NCI-H146 treated with DMSO at 0.1 percent for 48 hours (cell line): Measurements from ENCODE around the gene CASKIN1.
"Not testable (repeated sequence)": the region's sequence is repeated elsewhere in the genome, so short reads cannot be mapped to it uniquely, and the experiment has no call there.

Experiments used
- DNase-seq: peaks from one replicate; lab custom pipeline; 2025; ENCODE audit not compliant: unreplicated experiment; lab: John Stamatoyannopoulos, UW

Gene CASKIN1

GRCh38 chr16:2211923-2212347, 15.5 kb upstream of the CASKIN1 start:
- DNase-seq, result no peak

DNA sequence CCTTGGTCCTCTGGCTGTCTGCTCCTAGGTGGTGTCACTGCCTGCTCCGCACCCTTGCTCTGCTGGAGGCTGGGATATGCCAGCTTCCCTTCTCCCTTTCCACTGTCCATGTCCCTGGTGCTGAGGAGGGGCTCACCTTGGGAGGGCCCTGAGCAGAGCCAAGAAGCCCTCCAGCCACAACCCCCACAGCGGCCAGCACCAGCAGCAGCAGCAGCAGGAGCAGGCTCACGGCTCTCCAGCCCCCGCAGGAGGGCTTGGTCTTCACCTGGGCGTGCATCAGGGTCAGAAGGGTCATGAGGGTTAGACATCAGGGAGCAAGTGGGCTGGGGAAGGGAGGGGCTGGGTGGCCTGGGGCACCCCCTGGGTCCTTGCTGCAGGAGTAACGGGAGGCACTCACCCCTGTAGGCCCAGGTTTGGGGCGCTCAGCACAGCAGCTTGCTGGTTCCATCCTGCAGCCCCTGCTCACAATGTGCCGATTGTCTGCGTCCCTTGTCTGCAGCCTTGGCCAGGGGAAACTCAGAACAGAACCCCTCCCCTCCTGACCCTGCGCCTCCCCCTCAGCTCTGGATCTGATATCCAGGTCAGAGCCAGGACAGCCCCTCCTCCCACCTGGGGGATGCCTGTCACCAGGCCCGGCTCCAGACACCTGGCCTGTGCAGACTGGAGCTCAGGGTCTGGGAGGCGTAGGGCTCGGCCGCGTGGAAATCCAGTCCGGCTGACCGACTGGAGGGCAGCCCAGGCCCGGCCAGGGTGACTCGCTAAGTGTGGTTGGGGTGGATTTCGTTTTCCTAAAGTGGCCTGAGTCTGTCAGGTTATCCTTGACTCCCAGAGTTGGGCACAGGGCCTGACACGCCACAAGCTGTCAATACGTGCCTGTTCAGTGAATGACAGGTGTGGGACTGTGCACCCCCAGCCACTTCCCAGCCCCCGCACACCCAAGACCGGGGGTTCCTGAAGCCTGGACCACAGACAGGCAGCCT, 14.3 kb upstream of the CASKIN1 start, which contains the start of gene BRICD5:
TSS of gene BRICD5 (minus strand) at position 478 of the 980 bp plus-strand sequence. CDS start at position 448, 30 bp downstream.
- no peak for DNase-seq

DNA sequence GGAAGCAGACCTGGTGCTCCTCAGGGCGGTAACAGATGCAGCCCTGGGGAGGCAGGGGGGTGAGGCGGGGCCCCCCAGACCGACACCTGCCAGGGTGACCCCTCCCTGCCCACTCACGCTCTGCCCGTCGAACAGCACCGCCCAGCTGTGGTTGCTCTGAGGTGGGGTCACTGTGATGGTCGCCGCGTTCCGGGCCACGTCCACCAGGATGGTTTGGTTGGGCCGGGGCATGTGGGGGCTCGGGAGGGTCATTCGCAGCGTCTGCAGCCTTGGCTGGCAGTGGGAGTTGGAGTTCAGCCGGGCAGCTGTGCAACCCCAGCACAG, 13.6 kb upstream of the CASKIN1 start:
- no peak for DNase-seq

- DNase-seq, result no peak
These were observed 13.0 kb upstream of the CASKIN1 start for GRCh38 chr16:2209258-2210008.

DNA sequence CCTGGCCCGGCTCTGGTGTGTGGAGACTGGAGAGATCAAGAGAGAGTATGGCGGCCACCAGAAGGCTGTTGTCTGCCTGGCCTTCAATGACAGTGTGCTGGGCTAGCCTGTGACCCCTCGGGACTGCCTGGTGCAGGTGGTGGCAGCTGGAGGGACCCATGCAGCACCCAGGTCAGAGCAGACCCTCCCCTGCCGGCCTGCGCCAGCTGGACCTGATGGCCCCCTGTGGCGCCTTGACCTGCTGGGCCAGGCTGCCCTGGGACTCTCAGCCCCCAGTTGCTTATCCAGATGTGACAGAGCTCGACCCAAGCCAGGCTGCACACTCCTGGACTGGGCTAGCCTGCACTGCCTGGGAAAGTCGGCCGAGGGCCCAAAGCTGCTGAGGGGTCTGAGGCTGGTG, 12.4 kb upstream of the CASKIN1 start:
- no peak for DNase-seq

- no peak for DNase-seq
These were observed 11.9 kb upstream of the CASKIN1 start for GRCh38 chr16:2208308-2208707.

GRCh38 chr16:2207872-2208271, 11.5 kb upstream of the CASKIN1 start:
- DNase-seq, result no peak

DNA sequence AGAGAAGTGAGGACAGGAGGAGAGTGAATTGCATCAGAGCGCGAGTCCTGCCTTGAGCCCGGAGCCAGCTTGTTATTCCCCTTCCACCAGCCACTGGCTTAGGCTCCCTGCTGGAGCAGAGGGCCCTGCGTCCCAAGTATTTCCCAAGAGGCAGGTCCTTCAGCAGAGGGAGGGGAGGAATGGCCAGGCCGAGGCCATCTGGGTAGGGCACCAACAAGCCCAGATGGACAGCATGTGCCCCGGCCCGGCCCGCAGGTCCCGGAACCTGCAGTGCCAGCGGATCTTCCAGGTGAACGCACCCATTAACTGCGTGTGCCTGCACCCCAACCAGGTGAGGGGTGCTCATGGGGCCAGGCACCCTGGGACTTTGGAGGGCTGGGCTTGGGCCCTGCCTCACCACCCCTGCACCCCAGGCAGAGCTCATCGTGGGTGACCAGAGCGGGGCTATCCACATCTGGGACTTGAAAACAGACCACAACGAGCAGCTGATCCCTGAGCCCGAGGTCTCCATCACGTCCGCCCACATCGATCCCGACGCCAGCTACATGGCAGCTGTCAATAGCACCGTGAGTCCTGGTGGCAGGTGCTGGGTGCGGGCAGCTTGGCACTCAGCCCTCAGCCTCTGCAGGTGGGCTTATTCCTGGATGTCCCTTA, 10.5 kb upstream of the CASKIN1 start:
- DNase-seq, result no peak

DNA sequence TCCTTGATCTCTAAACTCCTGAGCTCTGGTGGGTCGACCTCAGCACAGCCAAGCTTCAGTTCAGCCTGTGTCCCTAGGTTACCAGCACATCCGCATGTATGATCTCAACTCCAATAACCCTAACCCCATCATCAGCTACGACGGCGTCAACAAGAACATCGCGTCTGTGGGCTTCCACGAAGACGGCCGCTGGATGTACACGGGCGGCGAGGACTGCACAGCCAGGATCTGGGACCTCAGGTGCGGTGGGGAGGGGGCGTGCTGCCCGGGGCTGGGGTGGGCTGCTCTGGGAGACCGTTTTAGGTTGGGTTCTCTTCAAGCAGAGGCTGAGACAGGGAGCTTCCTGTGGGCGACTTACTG, 10.0 kb upstream of the CASKIN1 start:
- DNase-seq, result no peak

GRCh38 chr16:2205967-2206313, 9.5 kb upstream of the CASKIN1 start:
- no peak for DNase-seq

DNA sequence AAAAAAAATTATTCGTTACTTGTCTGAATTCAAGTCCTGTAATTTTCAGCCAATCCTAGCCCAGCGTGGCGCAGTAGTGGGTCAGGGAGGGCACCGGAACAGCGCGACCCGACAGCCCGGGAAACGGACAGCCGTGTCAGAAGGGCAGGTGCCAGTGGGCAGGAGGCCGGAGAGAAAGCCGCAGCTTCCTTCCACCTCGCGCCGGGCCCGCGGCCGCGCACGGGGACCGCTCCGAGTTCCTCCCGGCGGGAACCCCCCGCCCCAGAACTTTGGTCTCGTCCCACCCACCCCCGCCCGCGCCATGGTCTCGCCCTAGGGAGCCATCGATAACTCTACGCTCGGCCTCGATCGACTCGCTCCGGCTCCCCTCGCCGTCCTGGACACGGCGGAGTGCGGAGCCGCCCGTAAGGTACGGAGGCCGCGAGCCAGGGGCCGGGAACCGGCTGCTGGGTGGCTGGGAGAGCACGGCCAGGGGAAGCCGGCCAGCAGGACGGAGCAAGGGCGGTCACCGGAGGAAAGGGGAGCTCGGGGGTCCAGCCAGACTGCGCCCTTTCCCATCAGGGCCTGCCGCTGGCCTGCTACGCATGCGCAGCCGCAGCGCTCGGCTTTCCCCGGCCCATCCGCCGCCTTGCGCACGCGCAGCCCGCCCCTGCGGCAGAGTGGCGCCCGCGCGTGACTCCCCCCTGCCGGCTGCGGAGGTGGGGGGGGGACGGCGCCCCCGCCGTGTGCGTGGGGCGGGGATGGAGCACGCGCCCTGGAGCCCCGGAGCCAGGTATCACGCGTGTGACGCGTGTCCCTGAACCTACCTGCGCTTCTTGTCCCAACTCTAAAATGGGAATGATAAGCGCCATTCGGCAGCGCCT, 8.9 kb upstream of the CASKIN1 start, which contains the start of gene MLST8:
TSS of gene MLST8 (plus strand) at position 351 of the 863 bp plus-strand sequence. CDS start 632 bp downstream, outside the sequence.
- peak; percentile 68 for DNase-seq

DNA sequence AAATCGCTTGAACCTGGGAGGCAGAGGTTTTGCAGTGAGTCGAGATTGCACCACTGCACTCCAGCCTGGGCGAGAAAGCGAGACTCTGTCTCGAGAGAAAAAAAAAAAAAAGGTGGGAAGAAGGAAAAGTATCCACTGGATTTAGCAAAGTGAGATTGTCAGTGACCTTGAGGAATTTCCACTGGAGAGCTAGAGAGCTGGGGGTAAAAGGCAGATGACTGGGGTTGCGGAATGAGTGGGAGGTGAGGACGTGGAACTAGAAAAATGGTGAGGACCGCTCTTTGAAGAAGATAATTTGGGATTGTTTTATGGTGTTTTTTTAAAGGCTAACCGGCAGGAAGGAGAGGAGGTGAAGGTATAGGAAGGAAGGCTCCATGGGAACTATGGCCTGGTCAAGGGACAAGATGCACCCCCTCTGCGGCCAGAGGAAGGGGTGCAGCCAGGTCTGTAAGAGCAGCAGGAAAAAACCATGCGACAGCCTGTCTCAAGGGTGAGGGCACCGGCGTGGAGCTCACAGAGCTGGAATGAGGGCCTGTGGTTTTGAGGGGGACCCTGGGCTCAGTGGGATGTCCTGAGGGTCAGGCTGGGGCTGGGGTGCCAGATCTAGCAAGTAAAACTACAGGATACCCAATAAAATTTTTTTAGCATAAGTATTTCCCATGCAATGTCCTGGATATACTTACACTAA, 8.2 kb upstream of the CASKIN1 start:
- no peak for DNase-seq

GRCh38 chr16:2203119-2203688, 6.8 kb upstream of the CASKIN1 start:
- not testable (repeated sequence) for DNase-seq

- DNase-seq, result no peak
These were observed 3.9 kb upstream of the CASKIN1 start for GRCh38 chr16:2200313-2200712.

GRCh38 chr16:2199621-2200139, 3.3 kb upstream of the CASKIN1 start:
- no peak for DNase-seq

DNA sequence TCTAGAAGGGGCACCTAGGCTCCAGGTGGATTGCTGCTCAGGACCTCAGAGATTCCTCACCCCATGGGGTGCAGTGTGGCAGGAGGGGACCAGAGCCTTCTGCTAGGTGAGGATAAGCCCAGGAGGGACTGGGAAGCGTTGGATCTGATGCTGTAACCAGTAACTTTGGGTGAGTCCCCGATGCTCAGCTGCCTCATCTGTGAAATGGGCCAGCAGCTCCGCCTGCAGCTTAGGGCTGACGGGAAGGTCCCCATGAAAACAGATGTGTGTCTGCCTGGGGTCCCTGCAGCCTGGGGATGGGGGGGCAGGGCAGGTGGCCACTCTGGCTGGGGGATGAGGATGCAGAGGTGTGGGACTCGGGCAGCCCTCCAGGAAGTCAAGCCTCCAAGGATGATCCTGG, 2.7 kb upstream of the CASKIN1 start:
- no peak for DNase-seq

- no peak for DNase-seq
These were observed 1.9 kb upstream of the CASKIN1 start for GRCh38 chr16:2198283-2198682.

- no peak for DNase-seq
These were observed 1.4 kb upstream of the CASKIN1 start for GRCh38 chr16:2197765-2198164.

GRCh38 chr16:2196981-2197511, 641 bp upstream of the CASKIN1 start:
- no peak for DNase-seq
